Neural cell (in vitro differentiated cells): ENCODE results near the gene OXCT1. TPM values are rescaled to one million over a fixed set of nuclear protein-coding genes. Genes with fewer than 3 reads are reported as not detected.

Source experiments
- H2AFZ ChIP-seq: fragments of 200-600, 300-800 bp; sonication (generic), shearing (Covaris generic); 2 replicates; pipeline ENCODE4 v1.6.0; 2014; ENCODE audit warnings: low read depth, mild to moderate bottlenecking, antibody characterized with exemption, low read length, moderate library complexity
- H3F3A ChIP-seq: fragments of 200-600 bp; shearing (Covaris generic); 2 replicates; pipeline ENCODE4 v1.6.1; 2016; ENCODE audit warnings: mild to moderate bottlenecking, moderate library complexity, mixed read lengths, antibody characterized with exemption, low read length; ENCODE audit not compliant: insufficient read depth, poor library complexity, severe bottlenecking
- H3K27ac ChIP-seq: fragments of 200-600, 300-800 bp; sonication (generic), shearing (Covaris generic); 2 replicates; pipeline ENCODE4 v1.5.1; 2014; ENCODE audit warnings: mild to moderate bottlenecking, low read length, moderate library complexity
- H3K27me3 ChIP-seq: fragments of 300-800, 200-600 bp; sonication (generic), shearing (Covaris generic); 2 replicates; pipeline ENCODE4 v1.6.0; 2014; ENCODE audit warnings: mild to moderate bottlenecking, low read depth, low read length, moderate library complexity; ENCODE audit not compliant: insufficient read depth
- H3K36me3 ChIP-seq: fragments of 300-800, 200-600 bp; sonication (generic), shearing (Covaris generic); 2 replicates; pipeline ENCODE4 v1.5.1; 2014; ENCODE audit warnings: mild to moderate bottlenecking, antibody characterized with exemption, low read length, moderate library complexity; ENCODE audit not compliant: insufficient read depth
- H3K4me2 ChIP-seq: fragments of 300-800, 200-600 bp; sonication (generic), shearing (Covaris generic); 2 replicates; pipeline ENCODE4 v1.6.0; 2014; ENCODE audit warnings: mild to moderate bottlenecking, low read length
- H3K4me3 ChIP-seq: fragments of 300-800, 200-600 bp; sonication (generic), shearing (Covaris generic); 2 replicates; pipeline ENCODE4 v1.5.1; 2014; ENCODE audit warnings: mild to moderate bottlenecking, low read length, moderate library complexity
- H3K79me2 ChIP-seq: fragments of 200-600 bp; shearing (Covaris generic); replicated peaks from 2 replicates; pipeline ENCODE4 v1.6.0; 2014; ENCODE audit warnings: mild to moderate bottlenecking, low read length, moderate library complexity; ENCODE audit not compliant: insufficient read depth
- H3K9ac ChIP-seq: fragments of 300-800, 200-600 bp; sonication (generic), shearing (Covaris generic); 2 replicates; pipeline ENCODE4 v1.6.1; 2016; ENCODE audit warnings: mild to moderate bottlenecking, low read length, mixed read lengths
- H3K9me2 ChIP-seq: fragments of 200-600 bp; shearing (Covaris generic); 2 replicates; pipeline ENCODE4 v1.6.1; 2016; ENCODE audit warnings: mild to moderate bottlenecking, low read length, mixed read lengths; ENCODE audit not compliant: insufficient read depth
- H3K9me3 ChIP-seq: fragments of 200-600, 300-800 bp; sonication (generic), shearing (Covaris generic); 2 replicates; pipeline ENCODE4 v1.6.1; 2016; ENCODE audit warnings: mild to moderate bottlenecking, mixed run types, low read length, moderate library complexity, mixed read lengths
- H4K20me1 ChIP-seq: fragments of 200-600 bp; shearing (Covaris generic); 2 replicates; pipeline ENCODE4 v1.6.1; 2016; ENCODE audit warnings: mild to moderate bottlenecking, mixed run types; ENCODE audit not compliant: insufficient read depth
- CTCF ChIP-seq: fragments of 450-650 bp; IDR thresholded peaks from 2 replicates; pipeline ENCODE4 v1.5.1; 2014; ENCODE audit warnings: antibody characterized with exemption, mild to moderate bottlenecking, moderate library complexity; ENCODE audit not compliant: poor library complexity, severe bottlenecking
- EP300 ChIP-seq: fragments of 450-650 bp; conservative IDR thresholded peaks from 2 replicates; pipeline ENCODE4 v1.6.1; 2014; ENCODE audit warnings: antibody characterized with exemption, mild to moderate bottlenecking, moderate library complexity; ENCODE audit not compliant: poor library complexity, severe bottlenecking
- EZH2 ChIP-seq: fragments of 200-600, 300-800 bp; shearing (Covaris generic), sonication (generic); IDR thresholded peaks from 2 replicates; pipeline ENCODE4 v1.6.1; 2014; ENCODE audit warnings: antibody characterized with exemption, low read length, borderline replicate concordance, mild to moderate bottlenecking; ENCODE audit not compliant: insufficient read depth, poor library complexity, severe bottlenecking
- MXI1 ChIP-seq: fragments of 450-650 bp; conservative IDR thresholded peaks from 2 replicates; pipeline ENCODE4 v1.6.1; 2014; ENCODE audit warnings: antibody characterized with exemption, mild to moderate bottlenecking; ENCODE audit not compliant: poor library complexity, severe bottlenecking
- POLR2AphosphoS5 ChIP-seq: IDR thresholded peaks from 2 replicates; pipeline ENCODE4 v1.6.1; 2012
- RAD21 ChIP-seq: fragments of 450-650 bp; conservative IDR thresholded peaks from 2 replicates; pipeline ENCODE4 v1.6.1; 2014; ENCODE audit warnings: antibody characterized with exemption, mild to moderate bottlenecking, moderate library complexity
- REST ChIP-seq: IDR thresholded peaks from 2 replicates; pipeline ENCODE4 v1.6.1; 2012; ENCODE audit warnings: borderline replicate concordance
- SMC3 ChIP-seq: fragments of 450-650 bp; conservative IDR thresholded peaks from 2 replicates; pipeline ENCODE4 v1.6.1; 2014; ENCODE audit warnings: antibody characterized with exemption, mild to moderate bottlenecking, moderate library complexity; ENCODE audit not compliant: poor library complexity
- TAF1 ChIP-seq: IDR thresholded peaks from 2 replicates; pipeline ENCODE4 v1.6.1; 2012; ENCODE audit warnings: low read depth
- polyA plus RNA-seq: library from polyadenylated mRNA; depleted of rRNA; stranded (reverse); fragments of >200 nt; gene quantifications from 2 replicates; pipeline ENCODE4 v1.2.3, GENCODE V29; 2014

OXCT1 gene
- polyA plus RNA-seq, 1 donor from 2014 or later: 90.5 TPM

- Histone ChIP-seq H3F3A (no peaks in the 10 kb centered on the region), H3K9me2 (no peaks in the 10 kb centered on the region), H3K79me2 (no peaks in the 10 kb centered on the region), H3K9ac (no peak overlapping the region), H3K36me3 (no peaks in the 10 kb centered on the region), H3K27ac (no peak overlapping the region), H4K20me1 (no peaks in the 10 kb centered on the region), H3K4me2 (no peak overlapping the region), H2AFZ (no peak overlapping the region), H3K4me3 (no peak overlapping the region), H3K27me3 (no peaks in the 10 kb centered on the region), H3K9me3 (no peaks in the 10 kb centered on the region)
- TF ChIP-seq POLR2AphosphoS5 (no peak), MXI1 (no peak), EP300 (no peak), CTCF (no peak), SMC3 (no peak), TAF1 (no peak), EZH2 (no peak), RAD21 (no peak), REST (no peak)
Measured at GRCh38 chr5:41877408-41877807, 7.2 kb upstream of the OXCT1 start.

- H3K27ac ChIP-seq: no peak overlapping the region
- H3K4me3 ChIP-seq: no peak overlapping the region
- H3K79me2 ChIP-seq: no peaks in the 10 kb centered on the region
- no peak overlapping the region for H2AFZ ChIP-seq
- no peak overlapping the region for H3K9ac ChIP-seq
- no peaks in the 10 kb centered on the region for H3F3A ChIP-seq
- no peak overlapping the region for H3K4me2 ChIP-seq
- no peaks in the 10 kb centered on the region for H3K27me3 ChIP-seq
- no peaks in the 10 kb centered on the region for H3K9me2 ChIP-seq
- H3K36me3 ChIP-seq: no peaks in the 10 kb centered on the region
- no peaks in the 10 kb centered on the region for H4K20me1 ChIP-seq
- H3K9me3 ChIP-seq: no peaks in the 10 kb centered on the region
- TF ChIP-seq RAD21: no peak
- TF ChIP-seq POLR2AphosphoS5: no peak
- TF ChIP-seq TAF1: no peak
- no peak for TF ChIP-seq EP300
- TF ChIP-seq REST: no peak
- TF ChIP-seq CTCF: no peak
- TF ChIP-seq EZH2: no peak
- no peak for TF ChIP-seq SMC3
- no peak for TF ChIP-seq MXI1
Measured at GRCh38 chr5:41876678-41877077, 6.5 kb upstream of the OXCT1 start.
